PFSK-1 (cell line): ENCODE results near the gene NT5C2.

Source experiments
- POLR2AphosphoS5 ChIP-seq: IDR thresholded peaks from 2 replicates; pipeline ENCODE4 v1.6.1; 2012; ENCODE audit warnings: low read depth, mild to moderate bottlenecking, control low read depth, low read length, moderate library complexity
- SIN3A ChIP-seq: IDR thresholded peaks from 2 replicates; pipeline ENCODE4 v1.6.1; 2012; ENCODE audit warnings: mild to moderate bottlenecking, low read length, moderate library complexity, borderline replicate concordance; ENCODE audit not compliant: insufficient read depth
- TF ChIP-seq, protein P1 (sequence below), 2 experiments: IDR thresholded peaks; 2 replicates each; pipeline versions ENCODE4 v1.6.1 to v1.8.0; 2011 to 2012; ENCODE audit warnings: low read depth in 2 of 2, low read length in 2 of 2, control low read depth in 1 of 2, inconsistent platforms in 1 of 2, mild to moderate bottlenecking in 1 of 2, moderate library complexity in 1 of 2; ENCODE audit not compliant: insufficient read depth in 1 of 2

DNA sequence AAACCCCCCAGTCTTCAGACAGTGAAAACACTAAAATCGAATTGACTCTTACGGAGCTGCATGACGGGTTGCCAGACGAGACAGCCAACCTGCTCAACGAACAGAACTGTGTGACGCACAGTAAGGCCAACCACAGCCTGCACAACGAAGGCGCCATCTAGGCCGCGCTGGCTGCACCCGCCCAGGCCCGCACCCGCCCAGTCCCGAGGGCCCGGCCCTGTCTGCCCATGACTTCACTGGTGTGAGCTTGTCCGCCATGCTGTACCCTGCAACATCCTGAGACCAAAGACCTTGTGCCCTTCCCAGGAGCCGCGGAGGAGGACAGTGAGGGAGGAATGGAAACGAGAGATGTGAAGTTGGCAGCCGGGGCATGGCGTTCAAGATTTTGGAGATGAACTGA lies 116.1 kb downstream of the NT5C2 start:
- TF ChIP-seq POLR2AphosphoS5: no peak
- no peak for TF ChIP-seq SIN3A
- TF ChIP-seq, protein P1, sequence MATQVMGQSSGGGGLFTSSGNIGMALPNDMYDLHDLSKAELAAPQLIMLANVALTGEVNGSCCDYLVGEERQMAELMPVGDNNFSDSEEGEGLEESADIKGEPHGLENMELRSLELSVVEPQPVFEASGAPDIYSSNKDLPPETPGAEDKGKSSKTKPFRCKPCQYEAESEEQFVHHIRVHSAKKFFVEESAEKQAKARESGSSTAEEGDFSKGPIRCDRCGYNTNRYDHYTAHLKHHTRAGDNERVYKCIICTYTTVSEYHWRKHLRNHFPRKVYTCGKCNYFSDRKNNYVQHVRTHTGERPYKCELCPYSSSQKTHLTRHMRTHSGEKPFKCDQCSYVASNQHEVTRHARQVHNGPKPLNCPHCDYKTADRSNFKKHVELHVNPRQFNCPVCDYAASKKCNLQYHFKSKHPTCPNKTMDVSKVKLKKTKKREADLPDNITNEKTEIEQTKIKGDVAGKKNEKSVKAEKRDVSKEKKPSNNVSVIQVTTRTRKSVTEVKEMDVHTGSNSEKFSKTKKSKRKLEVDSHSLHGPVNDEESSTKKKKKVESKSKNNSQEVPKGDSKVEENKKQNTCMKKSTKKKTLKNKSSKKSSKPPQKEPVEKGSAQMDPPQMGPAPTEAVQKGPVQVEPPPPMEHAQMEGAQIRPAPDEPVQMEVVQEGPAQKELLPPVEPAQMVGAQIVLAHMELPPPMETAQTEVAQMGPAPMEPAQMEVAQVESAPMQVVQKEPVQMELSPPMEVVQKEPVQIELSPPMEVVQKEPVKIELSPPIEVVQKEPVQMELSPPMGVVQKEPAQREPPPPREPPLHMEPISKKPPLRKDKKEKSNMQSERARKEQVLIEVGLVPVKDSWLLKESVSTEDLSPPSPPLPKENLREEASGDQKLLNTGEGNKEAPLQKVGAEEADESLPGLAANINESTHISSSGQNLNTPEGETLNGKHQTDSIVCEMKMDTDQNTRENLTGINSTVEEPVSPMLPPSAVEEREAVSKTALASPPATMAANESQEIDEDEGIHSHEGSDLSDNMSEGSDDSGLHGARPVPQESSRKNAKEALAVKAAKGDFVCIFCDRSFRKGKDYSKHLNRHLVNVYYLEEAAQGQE (IDR thresholded peaks at IDR 0.05; ENCODE audit: insufficient read depth in 1 of 2, low read depth in 2 of 2, low read length in 2 of 2): no peak
